HG02623 (cell line): Measurements from ENCODE around the gene NLGN3.
"Not testable (repeated sequence)": the region's sequence is repeated elsewhere in the genome, so short reads cannot be mapped to it uniquely, and the experiment has no call there.

ENCODE experiments used
- ATAC-seq: cut with Tn5 transposase; IDR thresholded peaks from one replicate; pipeline ENCODE4 v1.9.1; 2021; ENCODE audit warnings: moderate library complexity; ENCODE audit not compliant: unreplicated experiment

The NLGN3 gene

DNA sequence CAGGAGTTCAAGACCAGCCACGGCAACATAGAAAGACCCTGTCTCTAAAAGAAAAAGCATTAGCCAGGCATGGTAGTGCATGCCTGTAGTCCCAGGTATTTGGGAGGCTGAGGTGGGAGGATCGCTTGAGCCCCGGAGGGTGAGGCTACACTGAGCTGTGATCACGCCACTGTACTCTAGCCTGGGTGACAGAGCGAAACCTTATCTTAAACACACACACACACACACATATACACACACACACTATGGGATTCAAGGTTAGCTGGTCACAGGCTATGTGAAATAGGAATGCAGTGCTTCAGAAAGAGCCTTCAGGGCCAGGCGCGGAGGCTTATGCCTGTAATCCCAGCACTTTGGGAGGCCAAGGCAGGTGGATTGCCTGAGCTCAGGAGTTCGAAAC is 23.5 kb downstream of the NLGN3 start:
- no peak for ATAC-seq

DNA sequence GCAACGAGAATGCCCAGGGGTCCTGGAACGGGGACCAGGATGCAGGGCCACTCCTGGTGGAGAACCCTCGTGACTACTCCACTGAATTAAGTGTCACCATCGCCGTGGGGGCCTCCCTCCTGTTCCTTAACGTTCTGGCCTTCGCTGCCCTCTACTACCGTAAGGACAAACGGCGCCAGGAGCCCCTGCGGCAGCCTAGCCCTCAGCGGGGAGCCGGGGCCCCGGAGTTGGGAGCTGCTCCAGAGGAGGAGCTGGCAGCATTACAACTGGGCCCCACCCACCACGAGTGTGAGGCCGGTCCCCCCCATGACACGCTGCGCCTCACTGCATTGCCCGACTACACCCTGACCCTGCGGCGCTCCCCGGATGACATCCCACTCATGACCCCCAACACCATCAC is 24.9 kb downstream of the NLGN3 start:
- ATAC-seq, result no peak

GRCh38 chrX:71170660-71171059 is 26.0 kb downstream of the NLGN3 start:
- ATAC-seq, result no peak

- no peak for ATAC-seq
Observed at GRCh38 chrX:71171110-71171801, 26.6 kb downstream of the NLGN3 start.

DNA sequence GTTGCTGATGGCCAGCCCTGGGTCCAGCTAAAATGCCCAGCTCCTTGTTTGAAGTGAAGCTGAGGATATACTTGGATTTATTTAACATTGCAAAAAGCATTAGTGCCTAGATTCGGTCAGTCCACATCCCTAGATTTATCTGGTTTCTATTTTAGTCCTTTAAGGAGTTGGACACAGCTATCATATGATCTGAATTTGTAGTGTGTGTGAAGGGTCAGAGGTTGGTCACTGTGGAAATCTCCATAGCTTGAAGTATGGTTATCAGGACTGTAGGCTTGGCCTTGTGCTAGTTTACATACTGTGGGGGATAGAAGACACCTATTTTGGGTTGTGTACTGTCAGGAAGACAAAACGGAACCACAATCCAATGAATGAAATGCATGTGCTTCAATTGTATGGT is 28.8 kb downstream of the NLGN3 start:
- ATAC-seq, result no peak

DNA sequence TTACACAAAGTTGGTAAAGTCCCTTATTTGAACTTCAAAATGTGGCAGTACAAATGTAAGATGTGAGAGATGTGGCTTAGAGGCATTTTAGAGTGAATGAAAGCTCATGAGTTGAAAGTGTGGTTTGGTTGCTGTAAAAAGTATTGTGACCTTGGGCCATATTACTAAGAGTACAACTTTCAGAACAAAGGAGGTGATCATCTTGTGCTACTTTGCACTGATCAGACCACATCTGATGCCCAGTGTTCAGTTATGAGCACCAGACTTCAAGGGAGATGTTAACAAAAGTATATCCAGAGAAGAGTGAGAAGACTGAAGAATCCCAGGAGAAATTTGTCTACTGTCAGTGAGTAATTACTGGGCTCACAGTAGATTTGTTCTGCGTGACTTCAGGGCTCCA is 30.2 kb downstream of the NLGN3 start:
- no peak for ATAC-seq

- no peak for ATAC-seq
Observed at GRCh38 chrX:71175531-71175930, 30.9 kb downstream of the NLGN3 start.

- ATAC-seq, result no peak
Observed at GRCh38 chrX:71177327-71177726, 32.7 kb downstream of the NLGN3 start.

DNA sequence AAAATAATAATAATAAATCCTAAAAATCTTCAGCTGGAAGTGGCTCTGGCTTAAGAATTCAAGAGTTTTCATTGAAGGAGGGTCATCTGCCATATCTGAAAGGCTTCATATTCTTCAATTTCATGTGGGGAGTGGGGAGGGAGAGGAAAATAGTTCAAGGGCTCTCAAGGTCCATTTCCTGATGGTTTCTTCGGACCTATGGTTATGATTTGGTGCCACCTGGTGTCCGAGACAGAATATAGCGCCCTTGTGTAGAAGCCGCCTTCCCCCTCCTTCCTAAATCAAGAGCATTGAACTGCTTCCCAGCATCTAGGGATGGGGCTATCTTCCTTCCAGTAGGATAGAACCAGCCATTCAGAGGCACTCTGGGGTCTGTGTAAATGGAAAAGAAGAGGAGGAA is 34.3 kb downstream of the NLGN3 start:
- ATAC-seq, result no peak

DNA sequence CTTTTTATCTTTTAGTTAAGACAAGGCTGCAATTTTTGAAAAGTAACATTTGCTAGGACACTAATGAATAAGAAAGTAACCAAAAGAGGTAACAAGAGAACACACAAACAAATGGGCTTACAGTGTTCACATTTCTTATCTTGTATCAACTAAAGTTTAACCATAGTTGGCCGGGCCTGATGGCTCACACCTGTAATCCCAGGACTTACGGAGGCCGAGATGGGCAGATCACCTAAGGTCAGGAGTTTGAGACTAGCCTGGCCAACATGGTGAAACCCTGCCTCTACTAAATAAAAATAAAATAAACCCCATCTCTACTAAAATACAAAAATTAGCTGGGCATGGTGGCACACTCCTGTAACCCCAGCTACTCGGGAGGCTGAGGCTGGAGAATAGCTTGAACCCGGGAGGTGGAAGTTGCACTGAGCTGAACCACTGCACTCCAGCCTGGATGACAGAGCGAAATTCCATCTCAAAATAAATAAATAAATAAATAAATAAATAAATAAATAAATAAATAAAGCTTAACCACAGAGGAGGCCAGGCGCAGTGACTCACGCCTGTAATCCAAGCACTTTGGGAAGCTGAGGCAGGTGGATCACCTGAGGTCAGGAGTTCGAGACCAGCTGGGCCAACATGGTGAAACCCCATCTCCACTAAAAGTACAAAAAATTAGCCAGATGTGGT is 36.1 kb downstream of the NLGN3 start:
- ATAC-seq, result not testable (repeated sequence)

GRCh38 chrX:71181558-71181909 is 36.9 kb downstream of the NLGN3 start:
- peak; percentile 44 for ATAC-seq

GRCh38 chrX:71181910-71182799 is 37.5 kb downstream of the NLGN3 start:
- peak; percentile 86 for ATAC-seq

GRCh38 chrX:71182871-71183270 is 38.2 kb downstream of the NLGN3 start:
- ATAC-seq, result no peak

- no peak for ATAC-seq
Observed at GRCh38 chrX:71183341-71183740, 38.7 kb downstream of the NLGN3 start.

- no peak for ATAC-seq
Observed at GRCh38 chrX:71184092-71184491, 39.5 kb downstream of the NLGN3 start.

DNA sequence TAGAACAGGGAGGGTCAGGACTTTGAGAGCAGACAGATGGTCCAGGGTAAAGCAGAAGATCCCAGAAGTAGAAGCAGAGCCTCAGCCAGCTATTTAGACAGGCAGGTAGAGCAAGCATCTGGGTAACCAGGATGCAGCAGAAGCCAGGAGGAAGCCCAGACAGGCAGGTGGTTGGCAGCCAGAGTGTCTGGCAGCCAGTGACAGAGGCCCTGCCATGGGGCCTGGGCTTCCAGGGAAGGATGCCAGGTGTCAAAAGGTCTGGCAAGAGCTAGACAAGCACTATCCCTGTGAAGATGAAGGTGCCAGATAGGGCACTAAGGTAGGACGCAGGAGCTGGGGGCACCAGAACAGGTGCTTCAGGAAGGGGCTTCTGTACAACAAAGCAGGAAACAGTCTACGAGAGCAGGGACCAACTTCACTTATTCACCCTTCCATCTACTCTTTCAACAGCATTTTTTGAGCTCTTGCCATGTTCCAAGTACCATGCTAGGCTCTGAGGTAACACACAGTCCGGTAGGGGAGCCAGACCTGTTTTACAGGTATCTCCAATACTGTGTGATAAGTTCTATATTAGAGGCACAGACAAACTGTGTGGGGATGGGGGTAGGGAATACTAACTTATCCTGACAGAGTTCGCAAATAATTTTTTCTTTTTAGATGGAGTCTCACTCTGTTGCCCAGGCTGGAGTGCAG is 40.3 kb downstream of the NLGN3 start:
- ATAC-seq, result no peak

DNA sequence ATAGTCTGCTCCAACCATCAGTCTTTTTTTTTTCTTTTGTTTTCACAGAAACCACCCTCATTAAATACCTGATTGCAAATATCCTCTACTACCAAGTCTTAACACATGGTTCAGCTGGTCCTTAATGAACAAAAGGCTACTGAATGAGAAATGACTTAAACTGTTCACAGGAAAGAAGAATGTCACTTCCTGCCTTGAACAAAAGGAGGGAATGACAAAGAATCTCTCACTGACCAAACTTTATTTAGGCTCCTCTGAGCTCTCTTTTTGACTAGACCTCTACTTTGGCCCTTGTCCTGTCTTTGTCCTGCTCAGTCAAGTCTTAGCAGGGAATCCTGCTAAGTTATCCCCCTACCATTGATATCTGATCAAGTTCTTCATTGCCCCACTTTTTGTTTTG is 46.6 kb downstream of the NLGN3 start:
- ATAC-seq, result no peak

DNA sequence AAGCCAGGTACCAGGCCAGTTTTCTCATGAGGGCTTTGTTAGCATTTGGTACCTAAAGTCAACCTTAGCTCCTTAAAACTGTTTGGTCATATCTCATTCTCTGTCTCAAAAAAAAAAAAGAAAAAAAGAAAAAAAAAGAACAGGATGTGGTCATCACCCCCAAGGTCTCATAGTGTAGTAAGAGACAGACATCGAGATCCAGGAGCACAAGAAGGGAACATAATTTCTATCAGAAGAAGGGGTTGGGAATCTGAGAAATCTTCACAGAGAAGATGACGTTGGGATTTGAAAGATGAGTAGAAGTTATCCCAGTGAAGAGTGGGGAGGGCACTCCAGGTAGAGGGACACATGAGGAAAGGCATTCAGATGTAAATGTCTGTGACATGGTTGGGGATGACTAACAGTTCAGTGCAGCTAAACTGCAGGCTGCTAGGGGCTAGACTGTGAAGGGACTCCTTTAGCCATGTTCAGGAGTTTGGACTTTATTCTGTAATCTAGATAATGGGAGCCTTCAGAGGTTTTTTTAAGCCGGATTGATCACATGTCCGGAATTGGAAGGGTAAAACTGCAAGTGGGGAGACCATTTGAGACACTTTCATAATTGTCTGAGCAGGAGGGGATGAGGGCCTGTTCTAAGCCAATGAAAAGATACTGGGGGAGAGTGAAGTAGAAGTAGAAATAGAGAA is 51.5 kb downstream of the NLGN3 start:
- peak; percentile 38 for ATAC-seq

- ATAC-seq, result peak; percentile 74
Observed at GRCh38 chrX:71198066-71198465, 53.4 kb downstream of the NLGN3 start.

- no peak for ATAC-seq
Observed at GRCh38 chrX:71199252-71200008, 54.8 kb downstream of the NLGN3 start.
